ENCODE data around the gene LMBRD1.
A peak's percentile ranks its signal among the peaks of the same experiment; 100 is the strongest.
"Not testable (repeated sequence)": the region's sequence is repeated elsewhere in the genome, so short reads cannot be mapped to it uniquely, and the experiment has no call there.

The LMBRD1 gene

GRCh38 chr6:69801711-69802110 is 4.9 kb upstream of the LMBRD1 start:
- ChIA-PET CTCF (no interaction called here), POLR2A (ENCODE audit: low non-redundant PET) (no interaction called here)
- no peak for TF ChIP-seq CTCF (conservative IDR thresholded peaks at IDR 0.05; ENCODE audit: low read depth)
- H3K27ac ChIP-seq, result no peak overlapping the region
- DNase-seq (ENCODE audit: low spot score), result no peak

GRCh38 chr6:69801225-69801624 is 4.4 kb upstream of the LMBRD1 start:
- ChIA-PET CTCF (interaction anchor here (0.5 kb wide), 1 partner anchor 67 kb away, joined by 3 read pairs; no protein-coding TSS in a partner anchor), POLR2A (ENCODE audit: low non-redundant PET) (no interaction called here)

GRCh38 chr6:69798796-69799195 is 2.0 kb upstream of the LMBRD1 start:
- DNase-seq (ENCODE audit: low spot score); H3K27ac ChIP-seq; CTCF ChIA-PET; POLR2A ChIA-PET (ENCODE audit: low non-redundant PET): not testable (repeated sequence)

More at GRCh38 chr6:69801225-69801624, 4.4 kb upstream of the LMBRD1 start:
- TF ChIP-seq CTCF (conservative IDR thresholded peaks at IDR 0.05; ENCODE audit: low read depth), result no peak
- no peak overlapping the region for H3K27ac ChIP-seq
- DNase-seq (ENCODE audit: low spot score), result no peak

- ChIA-PET CTCF (interaction anchor here (0.6 to 1.0 kb wide), 4 partner anchors 10 to 1139 kb away, joined by 3 to 5 read pairs (median 4); no protein-coding TSS in a partner anchor), POLR2A (ENCODE audit: low non-redundant PET) (no interaction called here)
- TF ChIP-seq CTCF (conservative IDR thresholded peaks at IDR 0.05; ENCODE audit: low read depth), result no peak
- peak; percentile 67 for DNase-seq (ENCODE audit: low spot score)
- H3K27ac ChIP-seq, result peak overlapping the region; percentile 79
Observed at GRCh38 chr6:69796073-69796641, 653 bp downstream of the LMBRD1 start.

- ChIA-PET POLR2A (ENCODE audit: low non-redundant PET) (no interaction called here), CTCF (interaction anchor here (1.0 kb wide), 1 partner anchor 9 kb away, joined by 5 read pairs; no protein-coding TSS in a partner anchor)
- no peak for TF ChIP-seq CTCF (conservative IDR thresholded peaks at IDR 0.05; ENCODE audit: low read depth)
- no peak overlapping the region for H3K27ac ChIP-seq
- DNase-seq (ENCODE audit: low spot score), result no peak
Observed at GRCh38 chr6:69795469-69796072, 1.2 kb downstream of the LMBRD1 start.

GRCh38 chr6:69792292-69792691 is 4.5 kb downstream of the LMBRD1 start:
- TF ChIP-seq CTCF (conservative IDR thresholded peaks at IDR 0.05; ENCODE audit: low read depth), result no peak
- no peak overlapping the region for H3K27ac ChIP-seq
- POLR2A ChIA-PET (ENCODE audit: low non-redundant PET), result no interaction called here
- CTCF ChIA-PET, result no interaction called here
- no peak for DNase-seq (ENCODE audit: low spot score)

GRCh38 chr6:69791065-69791471 is 5.7 kb downstream of the LMBRD1 start:
- no peak for TF ChIP-seq CTCF (conservative IDR thresholded peaks at IDR 0.05; ENCODE audit: low read depth)
- ChIA-PET POLR2A (ENCODE audit: low non-redundant PET) (no interaction called here), CTCF (no interaction called here)
- DNase-seq (ENCODE audit: low spot score), result no peak
- H3K27ac ChIP-seq, result no peak overlapping the region

Measured in RWPE1 (cell line).